T-helper 2 cell treated with Interferon-gamma antibody and Interleukin-4, amounts not matched to agents 5 μg/mL and 100 μg/mL, for 36 hours (primary cell): ENCODE measurements around the gene NEURL2.

Experiments
- DNase-seq: peaks from one replicate; pipeline ENCODE4 v3.0.0; 2021; ENCODE audit warnings: low spot score
- H3K27ac Mint-ChIP-seq: one replicate; pipeline ENCODE4 v1.8.0; 2021; ENCODE audit warnings: mild to moderate bottlenecking, mixed read lengths
- H3K27me3 Mint-ChIP-seq: one replicate; pipeline ENCODE4 v1.8.0; 2021; ENCODE audit warnings: low read depth, mixed read lengths
- H3K36me3 Mint-ChIP-seq: one replicate; pipeline ENCODE4 v1.8.0; 2021; ENCODE audit warnings: low read depth, mixed read lengths
- H3K4me1 Mint-ChIP-seq: one replicate; pipeline ENCODE4 v1.8.0; 2021; ENCODE audit warnings: low read depth, mixed read lengths
- H3K4me3 Mint-ChIP-seq: one replicate; pipeline ENCODE4 v1.8.0; 2022; ENCODE audit warnings: mild to moderate bottlenecking, moderate library complexity, mixed read lengths
- H3K9me3 Mint-ChIP-seq: one replicate; pipeline ENCODE4 v1.8.0; 2021; ENCODE audit warnings: mixed read lengths

The NEURL2 gene

DNA sequence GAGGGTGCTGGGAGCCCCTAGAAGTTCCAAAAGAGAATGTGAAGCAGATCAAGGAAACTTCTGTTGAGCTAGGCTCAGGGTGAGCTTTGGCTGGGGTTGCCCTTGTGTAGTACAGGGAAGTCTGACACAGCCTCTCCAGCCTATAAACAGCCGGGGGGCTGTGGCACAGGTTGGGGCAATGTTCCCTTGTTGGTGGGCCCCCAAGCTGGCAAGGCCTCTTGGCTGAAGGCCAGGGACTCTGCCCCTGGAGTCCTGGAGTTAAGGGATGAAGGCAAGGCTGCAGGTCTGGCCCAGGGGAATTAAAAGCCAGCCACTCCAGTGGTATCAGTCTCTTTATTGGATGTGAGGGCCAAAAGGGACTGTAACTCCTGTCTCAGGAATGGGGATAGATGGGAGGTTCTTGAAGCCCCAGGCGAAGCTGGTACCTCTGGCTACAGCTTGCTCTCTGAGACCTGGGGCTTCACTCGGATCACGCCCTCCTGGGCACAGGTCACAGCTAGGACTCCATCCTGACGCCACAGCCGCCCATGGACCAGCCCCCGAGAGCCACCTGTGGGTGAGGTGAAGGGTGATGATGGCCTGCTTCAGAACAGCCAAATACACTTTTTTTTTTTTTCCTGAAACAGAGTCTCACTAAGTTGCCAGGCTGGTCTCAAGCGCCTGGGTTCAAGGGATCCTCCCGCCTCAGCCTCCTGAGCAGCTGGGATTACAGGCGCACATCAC, 49.4 kb downstream of the NEURL2 start:
- H3K9me3 Mint-ChIP-seq, result no peaks in the 10 kb centered on the region
- H3K27me3 Mint-ChIP-seq, result no peaks in the 10 kb centered on the region
- H3K4me3 Mint-ChIP-seq, result no peak overlapping the region
- peaks cover 20% of the 10 kb centered on the region for H3K36me3 Mint-ChIP-seq
- no peak for DNase-seq
- H3K27ac Mint-ChIP-seq, result no peak overlapping the region
- no peaks in the 10 kb centered on the region for H3K4me1 Mint-ChIP-seq

DNA sequence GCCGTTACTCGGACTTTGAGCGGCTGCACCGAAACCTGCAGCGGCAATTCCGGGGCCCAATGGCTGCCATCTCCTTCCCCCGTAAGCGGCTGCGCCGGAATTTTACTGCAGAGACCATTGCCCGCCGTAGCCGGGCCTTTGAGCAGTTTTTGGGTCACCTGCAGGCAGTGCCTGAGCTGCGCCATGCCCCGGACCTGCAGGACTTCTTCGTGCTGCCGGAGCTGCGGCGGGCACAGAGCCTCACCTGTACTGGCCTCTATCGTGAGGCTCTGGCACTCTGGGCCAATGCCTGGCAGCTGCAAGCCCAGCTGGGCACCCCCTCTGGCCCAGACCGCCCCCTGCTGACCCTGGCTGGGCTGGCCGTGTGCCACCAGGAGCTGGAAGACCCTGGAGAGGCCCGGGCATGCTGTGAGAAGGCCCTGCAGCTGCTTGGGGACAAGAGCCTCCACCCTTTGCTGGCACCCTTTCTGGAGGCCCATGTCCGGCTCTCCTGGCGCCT, 50.3 kb downstream of the NEURL2 start:
- peaks cover 20% of the 10 kb centered on the region for H3K36me3 Mint-ChIP-seq
- H3K27ac Mint-ChIP-seq, result no peak overlapping the region
- peaks cover 2% of the 10 kb centered on the region for H3K4me1 Mint-ChIP-seq

More for the DNA sequence above, 50.3 kb downstream of the NEURL2 start:
- Mint-ChIP-seq H3K27me3 (no peaks in the 10 kb centered on the region), H3K4me3 (no peak overlapping the region), H3K9me3 (no peaks in the 10 kb centered on the region)
- DNase-seq, result no peak
